IgD-negative memory B cell (primary cell): ENCODE results near the gene CHRD. TPM values are rescaled to one million over a fixed set of nuclear protein-coding genes. Genes with fewer than 3 reads are reported as not detected.
"Not testable (repeated sequence)": the region's sequence is repeated elsewhere in the genome, so short reads cannot be mapped to it uniquely, and the experiment has no call there.

Experiments used
- H3K27ac Mint-ChIP-seq, 3 donors: one replicate each; pipeline ENCODE4 v1.8.0; 2020 to 2022; ENCODE audit warnings: mild to moderate bottlenecking in 3 of 3, mixed read lengths in 3 of 3, moderate library complexity in 1 of 3
- H3K27me3 Mint-ChIP-seq: one replicate; pipeline ENCODE4 v1.8.0; 2021; ENCODE audit warnings: mixed read lengths
- H3K36me3 Mint-ChIP-seq: one replicate; pipeline ENCODE4 v1.8.0; 2020; ENCODE audit warnings: mild to moderate bottlenecking, mixed read lengths
- H3K4me1 Mint-ChIP-seq, 3 donors: one replicate each; pipeline ENCODE4 v1.8.0; 2020 to 2022; ENCODE audit warnings: mixed read lengths in 3 of 3, mild to moderate bottlenecking in 1 of 3
- H3K4me3 Mint-ChIP-seq, 4 donors: one replicate each; pipeline ENCODE4 v1.8.0; 2020 to 2022; ENCODE audit warnings: mild to moderate bottlenecking in 4 of 4, mixed read lengths in 4 of 4, moderate library complexity in 3 of 4
- H3K9me3 Mint-ChIP-seq, 3 donors: one replicate each; pipeline ENCODE4 v1.8.0; 2020 to 2021; ENCODE audit warnings: mixed read lengths in 3 of 3, mild to moderate bottlenecking in 1 of 3
- polyA plus RNA-seq: library from polyadenylated mRNA; unstranded; fragments of 300-500 nt; fragmentation: Illumina TruSeq; gene quantifications from one replicate; pipeline ENCODE4 v1.2.3, GENCODE V29; 2021

Gene CHRD
- polyA plus RNA-seq, 1 donor from 2014 or later = not detected

GRCh38 chr3:184339451-184340135, 40.3 kb upstream of the CHRD start:
- peaks cover 5 to 22% (median 17%) of the 10 kb centered on the region in 3 donors for H3K4me1 Mint-ChIP-seq
- not testable (repeated sequence) for H3K27me3 Mint-ChIP-seq, H3K36me3 Mint-ChIP-seq, H3K27ac Mint-ChIP-seq, H3K4me3 Mint-ChIP-seq, H3K9me3 Mint-ChIP-seq

DNA sequence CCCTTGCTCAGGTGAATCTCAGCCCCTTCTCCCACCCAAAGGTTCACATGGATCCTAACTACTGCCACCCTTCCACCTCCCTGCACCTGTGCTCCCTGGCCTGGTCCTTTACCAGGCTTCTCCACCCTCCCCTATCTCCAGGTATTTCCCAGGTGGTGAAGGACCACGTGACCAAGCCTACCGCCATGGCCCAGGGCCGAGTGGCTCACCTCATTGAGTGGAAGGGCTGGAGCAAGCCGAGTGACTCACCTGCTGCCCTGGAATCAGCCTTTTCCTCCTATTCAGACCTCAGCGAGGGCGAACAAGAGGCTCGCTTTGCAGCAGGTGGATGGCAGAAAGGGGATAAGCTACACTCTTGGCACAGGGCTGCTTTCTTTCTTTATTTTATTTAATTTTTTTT, 37.9 kb upstream of the CHRD start:
- H3K36me3 Mint-ChIP-seq = peaks cover 6% of the 10 kb centered on the region
- no peak overlapping the region for H3K27ac Mint-ChIP-seq
- no peaks in the 10 kb centered on the region for H3K9me3 Mint-ChIP-seq
- H3K4me1 Mint-ChIP-seq = peaks cover 0 to 11% (median 6%) of the 10 kb centered on the region in 3 donors
- H3K27me3 Mint-ChIP-seq = no peaks in the 10 kb centered on the region
- no peak overlapping the region for H3K4me3 Mint-ChIP-seq

GRCh38 chr3:184343200-184343876, 36.5 kb upstream of the CHRD start:
- no peak overlapping the region for H3K4me3 Mint-ChIP-seq
- H3K27me3 Mint-ChIP-seq = no peaks in the 10 kb centered on the region
- no peaks in the 10 kb centered on the region for H3K9me3 Mint-ChIP-seq
- peaks cover 6% of the 10 kb centered on the region for H3K36me3 Mint-ChIP-seq
- peaks cover 0 to 3% (median 0%) of the 10 kb centered on the region in 3 donors for H3K4me1 Mint-ChIP-seq
- H3K27ac Mint-ChIP-seq = no peak overlapping the region

DNA sequence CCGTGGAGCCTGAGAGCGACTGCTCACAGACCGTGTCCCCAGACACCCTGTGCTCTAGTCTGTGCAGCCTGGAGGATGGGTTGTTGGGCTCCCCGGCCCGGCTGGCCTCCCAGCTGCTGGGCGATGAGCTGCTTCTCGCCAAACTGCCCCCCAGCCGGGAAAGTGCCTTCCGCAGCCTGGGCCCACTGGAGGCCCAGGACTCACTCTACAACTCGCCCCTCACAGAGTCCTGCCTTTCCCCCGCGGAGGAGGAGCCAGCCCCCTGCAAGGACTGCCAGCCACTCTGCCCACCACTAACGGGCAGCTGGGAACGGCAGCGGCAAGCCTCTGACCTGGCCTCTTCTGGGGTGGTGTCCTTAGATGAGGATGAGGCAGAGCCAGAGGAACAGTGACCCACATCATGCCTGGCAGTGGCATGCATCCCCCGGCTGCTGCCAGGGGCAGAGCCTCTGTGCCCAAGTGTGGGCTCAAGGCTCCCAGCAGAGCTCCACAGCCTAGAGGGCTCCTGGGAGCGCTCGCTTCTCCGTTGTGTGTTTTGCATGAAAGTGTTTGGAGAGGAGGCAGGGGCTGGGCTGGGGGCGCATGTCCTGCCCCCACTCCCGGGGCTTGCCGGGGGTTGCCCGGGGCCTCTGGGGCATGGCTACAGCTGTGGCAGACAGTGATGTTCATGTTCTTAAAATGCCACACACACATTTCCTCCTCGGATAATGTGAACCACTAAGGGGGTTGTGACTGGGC, 35.1 kb upstream of the CHRD start:
- Mint-ChIP-seq H3K4me3 (no peak overlapping the region), H3K36me3 (peaks cover 6% of the 10 kb centered on the region), H3K27me3 (no peaks in the 10 kb centered on the region), H3K9me3 (no peaks in the 10 kb centered on the region), H3K27ac (no peak overlapping the region), H3K4me1 (peaks cover 0 to 3% (median 0%) of the 10 kb centered on the region in 3 donors)

- H3K27ac Mint-ChIP-seq = no peak overlapping the region
These were observed 34.3 kb upstream of the CHRD start for GRCh38 chr3:184345317-184346144.

DNA sequence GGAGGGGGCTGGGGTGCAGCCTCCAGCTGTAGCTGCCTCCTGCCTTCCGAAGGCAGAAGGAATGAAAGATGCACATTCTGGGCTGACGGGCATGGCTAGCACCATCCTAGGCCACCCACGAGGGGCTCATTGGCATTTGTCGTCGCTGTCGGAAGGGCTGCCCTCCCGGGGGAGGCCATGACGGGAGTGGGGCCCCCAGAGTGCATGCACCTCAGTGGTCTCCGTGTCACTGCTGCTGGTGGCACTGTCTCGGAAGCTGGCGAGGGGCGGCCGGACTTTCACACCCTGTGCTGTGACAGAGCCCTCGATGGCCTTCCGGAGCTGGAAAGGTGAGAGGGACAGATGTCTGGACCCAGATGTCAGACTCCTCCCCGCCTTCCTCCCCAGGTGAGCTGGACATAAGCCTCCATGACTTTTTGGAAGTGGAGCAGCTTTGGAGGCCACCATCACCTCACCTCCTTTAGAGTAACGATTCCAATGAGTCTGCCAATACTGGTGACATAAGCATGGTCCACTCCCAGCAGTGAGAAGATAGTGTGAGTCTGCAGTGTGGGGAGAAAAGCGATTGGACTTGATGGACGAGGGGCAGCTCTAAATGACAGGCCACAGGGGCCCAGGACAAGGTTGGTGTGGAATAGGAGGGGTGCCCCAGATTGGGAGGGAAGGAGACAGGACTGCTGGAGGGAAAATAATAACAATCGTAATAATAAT, 33.2 kb upstream of the CHRD start:
- Mint-ChIP-seq H3K4me1 (no peaks in the 10 kb centered on the region), H3K27ac (peak overlapping the region in 1 of 3 donors; percentile 14), H3K9me3 (no peaks in the 10 kb centered on the region), H3K4me3 (no peak overlapping the region), H3K36me3 (peaks cover 2% of the 10 kb centered on the region), H3K27me3 (no peaks in the 10 kb centered on the region)

More at GRCh38 chr3:184345317-184346144, 34.3 kb upstream of the CHRD start:
- Mint-ChIP-seq H3K4me3 (no peak overlapping the region), H3K4me1 (peaks cover 0 to 3% (median 0%) of the 10 kb centered on the region in 3 donors), H3K27me3 (no peaks in the 10 kb centered on the region), H3K36me3 (peaks cover 8% of the 10 kb centered on the region), H3K9me3 (no peaks in the 10 kb centered on the region)

GRCh38 chr3:184347321-184348056, 32.4 kb upstream of the CHRD start:
- Mint-ChIP-seq H3K9me3 (no peaks in the 10 kb centered on the region), H3K36me3 (peaks cover 2% of the 10 kb centered on the region), H3K27me3 (no peaks in the 10 kb centered on the region), H3K4me3 (no peak overlapping the region), H3K4me1 (no peaks in the 10 kb centered on the region), H3K27ac (no peak overlapping the region)

DNA sequence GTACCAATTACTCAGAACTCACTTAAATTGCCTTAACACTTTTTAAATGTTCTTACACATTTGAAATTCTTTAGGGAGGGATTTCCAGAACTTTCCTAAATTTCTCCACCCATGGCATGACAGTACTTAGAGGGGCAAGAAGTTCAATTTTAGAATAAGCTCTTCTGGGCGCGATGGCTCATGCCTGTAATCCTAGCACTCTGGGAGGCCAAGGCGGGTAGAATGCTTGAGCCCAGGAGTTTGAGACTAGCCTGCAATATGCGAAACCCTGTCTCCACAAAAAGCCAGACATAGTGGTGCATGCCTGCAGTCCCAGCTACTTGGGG, 31.8 kb upstream of the CHRD start:
- Mint-ChIP-seq H3K27me3 (no peaks in the 10 kb centered on the region), H3K36me3 (peaks cover 2% of the 10 kb centered on the region), H3K4me3 (no peak overlapping the region), H3K27ac (no peak overlapping the region), H3K9me3 (no peaks in the 10 kb centered on the region), H3K4me1 (no peaks in the 10 kb centered on the region)

GRCh38 chr3:184349563-184350470, 30.0 kb upstream of the CHRD start:
- Mint-ChIP-seq H3K9me3 (no peaks in the 10 kb centered on the region), H3K27me3 (peaks cover 1% of the 10 kb centered on the region), H3K36me3 (peaks cover 2% of the 10 kb centered on the region), H3K4me3 (no peak overlapping the region), H3K4me1 (no peaks in the 10 kb centered on the region), H3K27ac (peak overlapping the region in 1 of 3 donors; percentile 54)

GRCh38 chr3:184350618-184351017, 29.2 kb upstream of the CHRD start:
- Mint-ChIP-seq H3K27me3 (peaks cover 1% of the 10 kb centered on the region), H3K36me3 (peaks cover 2% of the 10 kb centered on the region), H3K9me3 (no peaks in the 10 kb centered on the region), H3K4me1 (no peaks in the 10 kb centered on the region), H3K27ac (no peak overlapping the region), H3K4me3 (no peak overlapping the region)

GRCh38 chr3:184351511-184352148, 28.2 kb upstream of the CHRD start:
- peaks cover 2% of the 10 kb centered on the region for H3K36me3 Mint-ChIP-seq
- no peaks in the 10 kb centered on the region for H3K4me1 Mint-ChIP-seq
- H3K27ac Mint-ChIP-seq = no peak overlapping the region
- H3K27me3 Mint-ChIP-seq = peaks cover 1% of the 10 kb centered on the region
- no peaks in the 10 kb centered on the region for H3K9me3 Mint-ChIP-seq
- no peak overlapping the region for H3K4me3 Mint-ChIP-seq

DNA sequence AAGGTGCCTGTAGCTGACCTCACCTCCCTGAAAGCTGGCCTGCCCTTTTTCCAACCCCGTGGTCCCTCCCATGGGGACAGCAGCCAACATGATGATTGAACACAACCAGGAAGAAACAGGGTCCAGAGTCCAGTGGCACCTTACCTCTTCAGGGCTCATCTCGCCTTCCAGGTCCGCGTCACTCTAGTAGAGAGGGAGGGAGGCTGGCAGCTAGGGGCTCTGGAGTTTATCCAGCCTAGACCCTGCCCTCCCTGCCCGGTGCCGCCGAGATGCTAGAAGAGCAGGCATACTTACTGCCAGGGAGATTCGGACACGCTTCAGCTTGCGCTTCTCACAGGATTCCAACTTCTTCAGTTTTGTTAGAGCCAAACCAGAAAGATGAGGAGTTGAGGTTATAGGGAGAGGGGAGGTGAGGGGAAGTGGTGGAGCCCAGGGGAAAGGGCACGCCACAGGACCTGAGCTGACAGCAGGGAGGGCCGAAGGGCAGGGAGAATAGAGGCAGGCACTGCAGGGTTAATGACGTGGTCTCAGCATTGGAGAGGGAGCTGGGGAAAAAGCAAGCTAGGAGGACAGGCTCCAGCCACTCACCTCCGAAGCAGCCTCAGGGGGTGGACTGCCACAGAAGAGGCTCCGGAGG, 27.6 kb upstream of the CHRD start:
- Mint-ChIP-seq H3K27ac (no peak overlapping the region), H3K9me3 (no peaks in the 10 kb centered on the region), H3K4me3 (no peak overlapping the region), H3K4me1 (no peaks in the 10 kb centered on the region), H3K27me3 (peaks cover 1% of the 10 kb centered on the region), H3K36me3 (peaks cover 2% of the 10 kb centered on the region)
